ENCODE measurements around the gene NMNAT3.
A peak's percentile ranks its signal among the peaks of the same experiment; 100 is the strongest.

The NMNAT3 gene

DNA sequence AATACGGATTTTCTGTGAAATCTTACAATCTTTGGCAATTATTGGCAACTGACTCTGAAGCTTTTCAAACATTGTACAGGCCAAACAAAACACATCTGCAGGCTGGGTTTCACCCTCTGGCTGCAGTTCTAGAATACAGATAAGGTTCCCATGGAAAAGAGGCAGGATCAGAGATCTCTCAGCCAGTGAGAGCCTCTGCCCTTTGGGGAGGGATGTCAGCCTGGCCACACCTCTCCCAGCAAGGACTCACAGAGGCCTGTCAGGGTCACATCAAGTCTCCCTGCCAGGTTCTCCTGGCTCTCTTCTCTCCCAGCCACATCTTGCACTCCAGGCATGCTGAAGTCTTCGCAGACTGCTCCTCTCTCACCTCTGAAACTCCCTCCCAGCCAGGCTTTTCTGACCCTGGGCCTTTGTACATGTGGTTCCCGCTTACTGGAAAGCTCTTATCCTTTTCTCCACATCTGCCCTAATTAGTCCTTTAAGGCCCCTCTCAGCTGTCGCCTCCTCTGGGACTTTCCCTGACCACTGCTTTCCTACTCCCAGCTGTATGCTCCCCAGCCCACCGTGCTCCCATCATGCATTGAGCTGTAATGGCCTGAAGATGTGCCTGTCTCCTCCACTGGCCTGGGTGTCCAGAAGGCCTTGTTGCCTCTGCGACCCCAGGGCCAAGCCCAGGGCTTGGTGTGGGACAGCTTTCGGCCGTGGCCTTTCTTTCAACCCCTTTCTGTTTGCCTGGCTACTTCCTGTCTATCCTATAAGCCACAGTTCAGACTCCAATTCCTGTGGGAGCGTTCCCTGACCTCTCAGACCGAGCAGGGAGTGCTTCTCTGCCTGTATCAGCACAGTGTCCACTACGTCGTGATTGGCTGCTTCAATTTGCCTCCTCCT, 142.5 kb downstream of the NMNAT3 start:
- ChIA-PET POLR2A (no interaction called here), CTCF (no interaction called here)
- DNase-seq (ENCODE audit: extremely low spot score): no peak
- TF ChIP-seq LEF1 (IDR thresholded peaks at IDR 0.05; ENCODE audit: borderline replicate concordance) (no peak), ARNT (IDR thresholded peaks at IDR 0.05) (no peak)
- TF ChIP-seq, protein P1, sequence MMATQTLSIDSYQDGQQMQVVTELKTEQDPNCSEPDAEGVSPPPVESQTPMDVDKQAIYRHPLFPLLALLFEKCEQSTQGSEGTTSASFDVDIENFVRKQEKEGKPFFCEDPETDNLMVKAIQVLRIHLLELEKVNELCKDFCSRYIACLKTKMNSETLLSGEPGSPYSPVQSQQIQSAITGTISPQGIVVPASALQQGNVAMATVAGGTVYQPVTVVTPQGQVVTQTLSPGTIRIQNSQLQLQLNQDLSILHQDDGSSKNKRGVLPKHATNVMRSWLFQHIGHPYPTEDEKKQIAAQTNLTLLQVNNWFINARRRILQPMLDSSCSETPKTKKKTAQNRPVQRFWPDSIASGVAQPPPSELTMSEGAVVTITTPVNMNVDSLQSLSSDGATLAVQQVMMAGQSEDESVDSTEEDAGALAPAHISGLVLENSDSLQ (IDR thresholded peaks at IDR 0.05): peak; percentile 36; the same call in 1 of the 2 replicates

DNA sequence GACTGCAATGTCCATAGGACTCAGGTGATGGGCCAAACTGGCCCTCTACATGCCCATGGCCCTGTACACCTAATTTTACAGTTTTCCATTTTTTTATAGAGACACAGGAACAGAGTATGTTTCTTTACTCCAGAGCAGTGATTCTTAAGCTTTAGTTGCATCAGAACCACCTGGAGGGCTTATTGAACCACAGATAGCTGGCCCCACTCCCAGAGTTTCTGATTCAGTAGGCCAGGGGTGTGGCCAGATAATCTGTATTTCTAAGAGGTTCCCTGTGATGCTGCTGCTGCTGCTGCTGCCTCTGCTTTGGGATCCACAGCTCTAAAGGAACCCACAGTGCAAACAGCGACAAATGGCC, 143.3 kb downstream of the NMNAT3 start:
- no peak for DNase-seq (ENCODE audit: extremely low spot score)
- ChIA-PET CTCF (interaction anchor here (1.0 kb wide), 1 partner anchor 13 kb away, joined by 3 read pairs; no protein-coding TSS in a partner anchor), POLR2A (no interaction called here)
- TF ChIP-seq FOXM1 (IDR thresholded peaks at IDR 0.05; ENCODE audit: borderline replicate concordance) (no peak), ARNT (IDR thresholded peaks at IDR 0.05) (no peak), ELF4 (IDR thresholded peaks at IDR 0.05) (no peak), LEF1 (IDR thresholded peaks at IDR 0.05; ENCODE audit: borderline replicate concordance) (no peak), TARDBP (IDR thresholded peaks at IDR 0.05) (no peak), SP1 (IDR thresholded peaks at IDR 0.05) (no peak), CTBP1 (IDR thresholded peaks at IDR 0.05; ENCODE audit: borderline replicate concordance) (no peak), HDGF (IDR thresholded peaks at IDR 0.05; ENCODE audit: borderline replicate concordance) (no peak), NFRKB (IDR thresholded peaks at IDR 0.05) (no peak), L3MBTL2 (conservative IDR thresholded peaks at IDR 0.05) (no peak), SUZ12 (IDR thresholded peaks at IDR 0.05) (no peak)
- TF ChIP-seq, protein P1 (IDR thresholded peaks at IDR 0.05): no peak

DNA sequence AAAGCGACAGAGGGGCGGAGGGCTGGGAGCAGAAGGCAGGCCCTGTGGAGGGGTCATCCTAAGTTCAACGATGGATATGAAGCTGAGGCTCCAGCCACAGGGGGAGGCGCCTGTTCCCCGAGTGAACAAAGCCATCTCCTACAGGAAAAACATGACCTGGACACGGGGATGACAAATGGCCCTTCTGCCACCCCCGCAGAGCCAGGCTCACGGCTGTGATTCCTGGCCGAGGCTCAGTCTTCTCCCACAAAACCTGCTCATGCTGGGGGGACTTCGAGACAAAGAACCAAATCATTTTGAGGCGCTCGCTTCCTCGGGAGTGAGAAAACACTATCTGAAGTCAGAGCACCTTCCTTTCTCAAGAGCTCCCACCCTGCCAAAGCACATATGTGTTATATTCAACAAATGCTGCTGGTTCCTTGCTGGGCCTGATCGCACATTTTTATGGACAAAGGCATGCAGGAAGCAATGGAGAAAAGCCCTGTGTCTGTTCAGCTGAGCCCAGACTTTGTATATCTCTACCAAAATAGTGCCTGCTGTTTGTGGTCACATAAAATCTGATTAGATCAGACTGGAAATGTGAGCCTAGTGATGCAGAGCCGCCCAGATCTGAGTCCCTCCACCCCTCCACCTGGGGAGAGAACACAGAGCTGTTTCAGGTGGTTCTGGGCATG, 143.9 kb downstream of the NMNAT3 start:
- POLR2A ChIA-PET: no interaction called here
- peak; percentile 48 for DNase-seq (ENCODE audit: extremely low spot score)
- CTCF ChIA-PET: interaction anchor here (1.0 kb wide), 1 partner anchor 12 kb away, joined by 3 read pairs; no protein-coding TSS in a partner anchor
- TF ChIP-seq FOXA1 (IDR thresholded peaks at IDR 0.05) (no peak), ARNT (IDR thresholded peaks at IDR 0.05) (no peak), L3MBTL2 (conservative IDR thresholded peaks at IDR 0.05) (0 out of 2 replicates have a peak, but pooled peaks have one; percentile 32)
- TF ChIP-seq, protein P1 (IDR thresholded peaks at IDR 0.05): peak; percentile 66

DNA sequence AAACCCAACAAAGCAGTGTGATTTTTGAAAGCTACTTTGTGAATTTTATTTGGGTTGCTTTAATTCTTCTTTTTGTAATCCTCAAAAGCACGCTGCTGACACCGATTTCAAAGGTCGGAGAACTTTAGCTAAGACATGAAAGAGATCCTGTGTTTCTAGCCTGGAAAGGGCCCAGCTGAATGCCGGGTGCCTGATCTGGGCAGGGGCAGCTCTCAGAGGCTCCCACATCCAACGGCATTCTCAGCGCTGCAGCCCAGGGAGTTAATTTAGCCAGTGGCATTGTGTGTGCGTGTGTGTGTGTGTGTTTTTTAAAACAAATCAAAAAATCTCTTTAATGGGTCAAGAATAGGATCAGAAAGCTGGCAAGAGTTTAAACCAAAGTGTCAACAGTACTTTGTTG, 144.8 kb downstream of the NMNAT3 start:
- no peak for DNase-seq (ENCODE audit: extremely low spot score)
- CTCF ChIA-PET: interaction anchor here (1.2 kb wide), 1 partner anchor 14 kb away, joined by 3 read pairs; no protein-coding TSS in a partner anchor

DNA sequence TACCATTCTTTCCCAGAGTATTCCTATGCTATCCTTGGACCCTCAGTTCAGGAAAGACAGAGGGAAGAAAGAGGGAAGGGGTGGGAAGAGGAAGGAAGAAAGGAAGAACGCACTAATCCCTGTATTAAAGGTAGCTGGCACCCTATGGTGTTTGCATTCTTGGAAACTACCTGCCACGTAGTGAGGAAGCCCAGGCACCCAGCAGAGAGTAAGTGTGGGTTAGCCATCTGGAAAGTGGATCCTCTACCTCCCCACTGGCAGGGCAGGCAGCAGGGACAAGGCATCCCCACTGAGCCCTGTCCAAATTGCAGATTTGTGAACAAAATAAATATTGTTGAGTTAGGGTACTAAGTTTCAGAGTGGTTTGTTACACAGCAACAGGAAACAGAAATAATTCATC, 147.1 kb downstream of the NMNAT3 start:
- CTCF ChIA-PET: no interaction called here

More for the DNA sequence above, 144.8 kb downstream of the NMNAT3 start:
- TF ChIP-seq FOXK2 (IDR thresholded peaks at IDR 0.05): no peak
- no peak for TF ChIP-seq SP1 (IDR thresholded peaks at IDR 0.05)
- TF ChIP-seq ZNF384 (IDR thresholded peaks at IDR 0.05): no peak
- TF ChIP-seq HDGF (IDR thresholded peaks at IDR 0.05; ENCODE audit: borderline replicate concordance): no peak
- POLR2A ChIA-PET: no interaction called here

DNA sequence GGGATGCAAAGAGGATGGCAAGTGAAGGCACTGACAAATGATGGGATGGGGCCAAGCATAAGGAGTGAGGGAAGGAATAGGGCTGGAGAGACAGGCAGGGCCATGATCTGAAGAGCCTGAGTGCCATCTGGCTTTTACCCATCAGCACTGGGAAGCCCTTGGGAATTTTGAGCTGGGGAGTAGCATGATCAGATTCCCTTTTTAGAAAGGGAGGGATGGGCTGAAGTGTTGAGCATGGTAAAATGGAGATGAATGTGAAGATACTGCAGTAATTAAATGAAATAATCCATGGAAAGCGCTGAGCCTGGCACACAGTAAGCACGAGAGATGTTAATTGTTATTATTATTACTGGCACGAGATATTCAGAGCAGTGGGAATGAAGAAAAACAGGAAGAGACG, 148.1 kb downstream of the NMNAT3 start:
- DNase-seq (ENCODE audit: extremely low spot score): no peak
- CTCF ChIA-PET: interaction anchor here (1.2 kb wide), 1 partner anchor 10 kb away, joined by 3 read pairs; no protein-coding TSS in a partner anchor
- no peak for TF ChIP-seq LEF1 (IDR thresholded peaks at IDR 0.05; ENCODE audit: borderline replicate concordance)
- TF ChIP-seq HDGF (IDR thresholded peaks at IDR 0.05; ENCODE audit: borderline replicate concordance): no peak
- no peak for TF ChIP-seq BHLHE40 (IDR thresholded peaks at IDR 0.05; ENCODE audit: borderline replicate concordance)
- TF ChIP-seq ARNT (IDR thresholded peaks at IDR 0.05): no peak
- no peak for TF ChIP-seq FOXA1 (IDR thresholded peaks at IDR 0.05)
- TF ChIP-seq ELF4 (IDR thresholded peaks at IDR 0.05): no peak
- no peak for TF ChIP-seq NFRKB (IDR thresholded peaks at IDR 0.05)
- no peak for TF ChIP-seq L3MBTL2 (conservative IDR thresholded peaks at IDR 0.05)
- TF ChIP-seq SP1 (IDR thresholded peaks at IDR 0.05): no peak
- TF ChIP-seq CTBP1 (IDR thresholded peaks at IDR 0.05; ENCODE audit: borderline replicate concordance): no peak
- TF ChIP-seq ZNF384 (IDR thresholded peaks at IDR 0.05): no peak
- no peak for TF ChIP-seq TARDBP (IDR thresholded peaks at IDR 0.05)
- no peak for TF ChIP-seq FOXM1 (IDR thresholded peaks at IDR 0.05; ENCODE audit: borderline replicate concordance)
- no peak for TF ChIP-seq SUZ12 (IDR thresholded peaks at IDR 0.05)
- TF ChIP-seq, protein P1 (IDR thresholded peaks at IDR 0.05): no peak
- no peak for TF ChIP-seq FOXK2 (IDR thresholded peaks at IDR 0.05)
- POLR2A ChIA-PET: no interaction called here

More for the DNA sequence above, 147.1 kb downstream of the NMNAT3 start:
- TF ChIP-seq, protein P1 (IDR thresholded peaks at IDR 0.05): no peak
- TF ChIP-seq LEF1 (IDR thresholded peaks at IDR 0.05; ENCODE audit: borderline replicate concordance) (no peak), CTBP1 (IDR thresholded peaks at IDR 0.05; ENCODE audit: borderline replicate concordance) (no peak), ARNT (IDR thresholded peaks at IDR 0.05) (no peak), FOXM1 (IDR thresholded peaks at IDR 0.05; ENCODE audit: borderline replicate concordance) (no peak), HDGF (IDR thresholded peaks at IDR 0.05; ENCODE audit: borderline replicate concordance) (no peak), FOXA1 (IDR thresholded peaks at IDR 0.05) (no peak), SP1 (IDR thresholded peaks at IDR 0.05) (no peak), BHLHE40 (IDR thresholded peaks at IDR 0.05; ENCODE audit: borderline replicate concordance) (no peak), ELF4 (IDR thresholded peaks at IDR 0.05) (no peak)
- DNase-seq (ENCODE audit: extremely low spot score): no peak
- POLR2A ChIA-PET: no interaction called here

Data from HEK293T (cell line).